Measurements from ENCODE around the gene MAP4K5. TPM values are rescaled to one million over a fixed set of nuclear protein-coding genes. Genes with fewer than 3 reads are reported as not detected.
"Not testable (repeated sequence)": the region's sequence is repeated elsewhere in the genome, so short reads cannot be mapped to it uniquely, and the experiment has no call there.

MAP4K5 gene
- polyA plus RNA-seq (2012; ENCODE audit: low read depth, missing spikeins), result 7.8 TPM

GRCh38 chr14:50532502-50533240, at the start of gene MAP4K5:
TSS of gene MAP4K5 (minus strand) at chr14:50532569. CDS start at chr14:50532049, 520 bp downstream.
- FAIRE-seq, result peak; percentile 98
- TF ChIP-seq POLR2AphosphoS5 (IDR thresholded peaks at IDR 0.05; ENCODE audit: low read depth, low read length) (no peak), PAX5 (IDR thresholded peaks at IDR 0.05; ENCODE audit: insufficient read depth, low read length, severe bottlenecking) (peak; percentile 50), POLR2A (IDR thresholded peaks at IDR 0.05; ENCODE audit: low read depth, low read length) (no peak), POU2F2 (IDR thresholded peaks at IDR 0.05; ENCODE audit: low read depth, low read length) (peak; percentile 46; the same call in 1 of the 2 replicates), SPI1 (IDR thresholded peaks at IDR 0.05; ENCODE audit: low read depth, low read length) (no peak), TAF1 (IDR thresholded peaks at IDR 0.05; ENCODE audit: low read depth, low read length) (no peak)
- peak; percentile 86 for DNase-seq (ENCODE audit: insufficient read length, low spot score)

- DNase-seq (ENCODE audit: insufficient read length, low spot score) (no peak), FAIRE-seq (no peak)
- TF ChIP-seq PAX5 (IDR thresholded peaks at IDR 0.05; ENCODE audit: insufficient read depth, low read length, severe bottlenecking) (no peak), POLR2A (IDR thresholded peaks at IDR 0.05; ENCODE audit: low read depth, low read length) (no peak), POU2F2 (IDR thresholded peaks at IDR 0.05; ENCODE audit: low read depth, low read length) (no peak), TAF1 (IDR thresholded peaks at IDR 0.05; ENCODE audit: low read depth, low read length) (no peak), SPI1 (IDR thresholded peaks at IDR 0.05; ENCODE audit: low read depth, low read length) (no peak), POLR2AphosphoS5 (IDR thresholded peaks at IDR 0.05; ENCODE audit: low read depth, low read length) (no peak)
Measured at GRCh38 chr14:50578433-50578832, 46.1 kb upstream of the MAP4K5 start.

GRCh38 chr14:50577982-50578381, 45.6 kb upstream of the MAP4K5 start:
- DNase-seq (ENCODE audit: insufficient read length, low spot score) (no peak), FAIRE-seq (no peak)
- TF ChIP-seq POLR2A (IDR thresholded peaks at IDR 0.05; ENCODE audit: low read depth, low read length) (no peak), POLR2AphosphoS5 (IDR thresholded peaks at IDR 0.05; ENCODE audit: low read depth, low read length) (no peak), POU2F2 (IDR thresholded peaks at IDR 0.05; ENCODE audit: low read depth, low read length) (no peak), SPI1 (IDR thresholded peaks at IDR 0.05; ENCODE audit: low read depth, low read length) (no peak), PAX5 (IDR thresholded peaks at IDR 0.05; ENCODE audit: insufficient read depth, low read length, severe bottlenecking) (no peak), TAF1 (IDR thresholded peaks at IDR 0.05; ENCODE audit: low read depth, low read length) (no peak)

DNA sequence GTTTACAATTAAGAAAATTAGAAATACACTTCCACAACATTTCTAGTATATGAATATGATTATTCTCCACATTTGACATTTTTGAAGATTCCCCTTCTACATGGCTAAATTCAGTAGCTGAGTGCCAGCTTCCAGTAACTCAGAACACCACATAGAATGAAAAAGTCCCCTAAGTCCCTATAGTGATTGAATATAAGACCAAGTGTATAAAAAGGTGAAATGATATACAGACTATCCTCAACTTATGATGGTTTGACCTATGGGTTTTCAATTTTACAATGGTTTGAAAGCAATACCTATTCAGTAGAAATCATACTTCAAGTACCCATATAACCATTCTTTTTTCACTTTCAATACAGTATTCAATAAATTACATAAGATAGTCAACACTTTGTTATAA, 43.4 kb upstream of the MAP4K5 start:
- TF ChIP-seq TAF1 (IDR thresholded peaks at IDR 0.05; ENCODE audit: low read depth, low read length), result no peak
- FAIRE-seq (no peak), DNase-seq (ENCODE audit: insufficient read length, low spot score) (no peak)

GRCh38 chr14:50573862-50574261, 41.5 kb upstream of the MAP4K5 start:
- no peak for DNase-seq (ENCODE audit: insufficient read length, low spot score)
- TF ChIP-seq PAX5 (IDR thresholded peaks at IDR 0.05; ENCODE audit: insufficient read depth, low read length, severe bottlenecking) (no peak), POLR2AphosphoS5 (IDR thresholded peaks at IDR 0.05; ENCODE audit: low read depth, low read length) (no peak), SPI1 (IDR thresholded peaks at IDR 0.05; ENCODE audit: low read depth, low read length) (no peak)
- FAIRE-seq, result no peak

- TF ChIP-seq SPI1 (IDR thresholded peaks at IDR 0.05; ENCODE audit: low read depth, low read length) (no peak), POU2F2 (IDR thresholded peaks at IDR 0.05; ENCODE audit: low read depth, low read length) (no peak), PAX5 (IDR thresholded peaks at IDR 0.05; ENCODE audit: insufficient read depth, low read length, severe bottlenecking) (no peak), POLR2A (IDR thresholded peaks at IDR 0.05; ENCODE audit: low read depth, low read length) (no peak), POLR2AphosphoS5 (IDR thresholded peaks at IDR 0.05; ENCODE audit: low read depth, low read length) (no peak), TAF1 (IDR thresholded peaks at IDR 0.05; ENCODE audit: low read depth, low read length) (no peak)
- FAIRE-seq (no peak), DNase-seq (ENCODE audit: insufficient read length, low spot score) (no peak)
Measured at GRCh38 chr14:50569714-50570274, 37.4 kb upstream of the MAP4K5 start.

DNA sequence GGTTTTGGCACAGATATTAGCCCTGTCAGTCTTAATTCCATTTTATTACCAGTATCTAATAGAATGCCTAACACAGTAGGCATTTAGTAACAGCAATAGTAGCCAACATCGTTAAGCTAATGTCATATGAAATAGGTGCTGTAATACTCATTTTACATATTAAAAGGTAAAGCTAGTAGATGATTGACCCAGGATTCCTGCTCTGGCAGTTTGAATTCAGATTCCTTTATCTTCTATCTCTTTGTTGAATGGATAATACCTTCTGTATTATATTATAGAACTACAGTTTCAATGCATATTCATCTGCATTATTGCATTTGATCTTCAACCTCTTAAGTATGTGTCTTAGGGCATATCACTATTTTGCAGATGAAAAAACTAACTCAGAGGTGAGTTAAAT, 30.5 kb upstream of the MAP4K5 start:
- TF ChIP-seq POLR2AphosphoS5 (IDR thresholded peaks at IDR 0.05; ENCODE audit: low read depth, low read length) (no peak), PAX5 (IDR thresholded peaks at IDR 0.05; ENCODE audit: insufficient read depth, low read length, severe bottlenecking) (no peak), POU2F2 (IDR thresholded peaks at IDR 0.05; ENCODE audit: low read depth, low read length) (no peak), TAF1 (IDR thresholded peaks at IDR 0.05; ENCODE audit: low read depth, low read length) (no peak), SPI1 (IDR thresholded peaks at IDR 0.05; ENCODE audit: low read depth, low read length) (no peak), POLR2A (IDR thresholded peaks at IDR 0.05; ENCODE audit: low read depth, low read length) (no peak)

GRCh38 chr14:50560931-50561285, 28.5 kb upstream of the MAP4K5 start:
- FAIRE-seq, result peak; percentile 16
- peak; percentile 9 for DNase-seq (ENCODE audit: insufficient read length, low spot score)
- TF ChIP-seq TAF1 (IDR thresholded peaks at IDR 0.05; ENCODE audit: low read depth, low read length), result no peak
- TF ChIP-seq PAX5 (IDR thresholded peaks at IDR 0.05; ENCODE audit: insufficient read depth, low read length, severe bottlenecking), result peak; percentile 51
- no peak for TF ChIP-seq POLR2A (IDR thresholded peaks at IDR 0.05; ENCODE audit: low read depth, low read length)
- TF ChIP-seq POLR2AphosphoS5 (IDR thresholded peaks at IDR 0.05; ENCODE audit: low read depth, low read length), result no peak
- no peak for TF ChIP-seq SPI1 (IDR thresholded peaks at IDR 0.05; ENCODE audit: low read depth, low read length)
- TF ChIP-seq POU2F2 (IDR thresholded peaks at IDR 0.05; ENCODE audit: low read depth, low read length), result no peak

More for the DNA sequence above, 30.5 kb upstream of the MAP4K5 start:
- DNase-seq (ENCODE audit: insufficient read length, low spot score) (no peak), FAIRE-seq (no peak)

- FAIRE-seq (peak; percentile 90), DNase-seq (ENCODE audit: insufficient read length, low spot score) (peak; percentile 53)
Measured at GRCh38 chr14:50559990-50560930, 27.9 kb upstream of the MAP4K5 start, which contains the start of gene ATL1. TSS of gene ATL1 (plus strand) at chr14:50560145. CDS start at chr14:50560266, 121 bp downstream.

DNA sequence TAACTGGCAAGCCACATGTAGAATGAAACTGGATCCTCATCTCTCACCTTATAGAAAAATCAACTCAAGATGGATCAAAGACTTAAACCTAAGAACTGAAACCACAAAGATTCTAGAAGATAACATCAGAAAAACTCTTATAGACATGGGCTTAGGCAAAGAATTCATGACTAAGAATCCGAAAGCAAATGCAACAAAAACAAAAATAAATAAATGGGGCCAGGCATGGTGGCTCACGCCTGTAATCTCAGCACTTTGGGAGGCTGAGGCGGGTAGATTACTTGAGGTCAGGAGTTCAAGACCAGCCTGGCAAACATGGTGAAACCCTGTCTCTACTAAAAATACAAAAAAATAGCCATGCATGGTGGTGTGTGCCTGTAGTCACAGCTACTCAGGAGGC, 20.4 kb upstream of the MAP4K5 start:
- not testable (repeated sequence) for FAIRE-seq; DNase-seq (ENCODE audit: insufficient read length, low spot score)

More at GRCh38 chr14:50559990-50560930, 27.9 kb upstream of the MAP4K5 start, which contains the start of gene ATL1:
- TF ChIP-seq TAF1 (IDR thresholded peaks at IDR 0.05; ENCODE audit: low read depth, low read length) (no peak), POLR2A (IDR thresholded peaks at IDR 0.05; ENCODE audit: low read depth, low read length) (no peak), POLR2AphosphoS5 (IDR thresholded peaks at IDR 0.05; ENCODE audit: low read depth, low read length) (no peak), POU2F2 (IDR thresholded peaks at IDR 0.05; ENCODE audit: low read depth, low read length) (no peak)
